Body of pancreas (tissue), 4 donors: Measurements from ENCODE around the gene SERPINA4.

Experiments
- CTCF ChIP-seq, 7 experiments: fragments of 450-650 bp in 4 of 7; fragments of 200-600 bp in 3 of 7; sonication (generic) in 3 of 7; IDR thresholded peaks; one replicate each; pipeline ENCODE4 v1.5.1; 2016 to 2019; ENCODE audit warnings: antibody characterized with exemption in 7 of 7
- POLR2A ChIP-seq, 3 donors: fragments of 450-650 bp; IDR thresholded peaks; one replicate each; pipeline ENCODE4 v1.6.1; 2016; ENCODE audit warnings: antibody characterized with exemption in 3 of 3, mild to moderate bottlenecking in 2 of 3

GRCh38 chr14:94599656-94600004 lies 38.4 kb downstream of the SERPINA4 start:
- TF ChIP-seq POLR2A (IDR thresholded peaks at IDR 0.05) (no peak), CTCF (IDR thresholded peaks at IDR 0.05) (peak in 2 of 7 experiments; percentile 37 to 49)
